WTC11 (cell line): Measurements from ENCODE around the gene MIAT. TPM values are rescaled to one million over a fixed set of nuclear protein-coding genes. Genes with fewer than 3 reads are reported as not detected.

Experiments
- ATAC-seq: fragments of 200-7000 bp; cut with Tn5 transposase; 2 replicates; pipeline ENCODE4 v1.10.0; 2021; ENCODE audit warnings: mild to moderate bottlenecking, moderate library complexity
- CTCF ChIA-PET: fragments of 300-600 bp; sonication (Branson Sonifier 250); formaldehyde crosslinking; loops from one replicate; lab custom pipeline; 2021; ENCODE audit warnings: antibody characterized with exemption; lab: Charles Lee
- POLR2A ChIA-PET: fragments of 350-600 bp; sonication (Branson Sonifier 250); formaldehyde crosslinking; loops from one replicate; lab custom pipeline; 2021; ENCODE audit warnings: antibody characterized with exemption; lab: Charles Lee
- DNase-seq: peaks from one replicate; pipeline ENCODE4 v3.0.0; 2021; ENCODE audit warnings: low spot score
- H3K27ac Mint-ChIP-seq: 2 replicates; pipeline ENCODE4 v1.8.0; 2021; ENCODE audit warnings: mixed read lengths
- H3K27me3 Mint-ChIP-seq: 2 replicates; pipeline ENCODE4 v1.8.0; 2021; ENCODE audit warnings: low read depth, mild to moderate bottlenecking, moderate library complexity, mixed read lengths
- H3K36me3 Mint-ChIP-seq: 2 replicates; pipeline ENCODE4 v1.8.0; 2021; ENCODE audit warnings: mixed read lengths
- H3K4me1 Mint-ChIP-seq: 2 replicates; pipeline ENCODE4 v1.8.0; 2022; ENCODE audit warnings: mixed read lengths
- H3K4me3 Mint-ChIP-seq: 2 replicates; pipeline ENCODE4 v1.8.0; 2021; ENCODE audit warnings: mild to moderate bottlenecking, moderate library complexity, mixed read lengths
- H3K9me3 Mint-ChIP-seq: 2 replicates; pipeline ENCODE4 v1.8.0; 2021; ENCODE audit warnings: mixed read lengths
- ARID4B ChIP-seq: sonication (generic); formaldehyde crosslinking; IDR thresholded peaks from 2 replicates; pipeline ENCODE4 v1.8.0; 2023; ENCODE audit warnings: missing genetic modification reagents, mild to moderate bottlenecking, borderline replicate concordance
- CBFB ChIP-seq: sonication (generic); formaldehyde crosslinking; IDR thresholded peaks from 2 replicates; pipeline ENCODE4 v1.8.1; 2022; ENCODE audit warnings: mild to moderate bottlenecking, low read depth, missing genetic modification reagents
- CREM ChIP-seq: sonication (generic); formaldehyde crosslinking; IDR thresholded peaks from 2 replicates; pipeline ENCODE4 v1.8.1; 2022; ENCODE audit warnings: mild to moderate bottlenecking, missing genetic modification reagents, moderate library complexity
- ETV6 ChIP-seq: sonication (generic); formaldehyde crosslinking; IDR thresholded peaks from 2 replicates; pipeline ENCODE4 v1.8.1; 2022; ENCODE audit warnings: mild to moderate bottlenecking, missing genetic modification reagents
- FOXK1 ChIP-seq: sonication (generic); formaldehyde crosslinking; IDR thresholded peaks from 2 replicates; pipeline ENCODE4 v1.8.0; 2022; ENCODE audit warnings: mild to moderate bottlenecking, moderate library complexity, missing genetic modification reagents
- FOXP1 ChIP-seq: sonication (generic); formaldehyde crosslinking; IDR thresholded peaks from 2 replicates; pipeline ENCODE4 v1.8.0; 2022; ENCODE audit warnings: missing genetic modification reagents, mild to moderate bottlenecking, moderate library complexity, borderline replicate concordance
- FOXP4 ChIP-seq: sonication (generic); formaldehyde crosslinking; IDR thresholded peaks from 2 replicates; pipeline ENCODE4 v1.8.0; 2022; ENCODE audit warnings: mild to moderate bottlenecking, missing genetic modification reagents
- HMGA2 ChIP-seq: fragments of 250-450 bp; sonication (Bioruptor Pico); IDR thresholded peaks from 2 replicates; pipeline ENCODE4 v1.4.0; 2021; ENCODE audit warnings: mild to moderate bottlenecking, moderate library complexity
- JAZF1 ChIP-seq: fragments of 250-450 bp; sonication (Bioruptor Pico); IDR thresholded peaks from 2 replicates; pipeline ENCODE4 v1.9.0; 2021; ENCODE audit warnings: moderate library complexity, mild to moderate bottlenecking, inconsistent platforms
- NFATC4 ChIP-seq: fragments of 250-450 bp; sonication (Bioruptor Pico); IDR thresholded peaks from 2 replicates; pipeline ENCODE4 v1.9.0; 2021; ENCODE audit warnings: mild to moderate bottlenecking
- PREB ChIP-seq: sonication (generic); formaldehyde crosslinking; IDR thresholded peaks from 2 replicates; pipeline ENCODE4 v1.8.1; 2022; ENCODE audit warnings: mild to moderate bottlenecking, missing genetic modification reagents, moderate library complexity, borderline replicate concordance
- PRRX2 ChIP-seq: fragments of 250-450 bp; sonication (Bioruptor Pico); IDR thresholded peaks from 2 replicates; pipeline ENCODE4 v1.8.0; 2021; ENCODE audit warnings: mild to moderate bottlenecking
- RELA ChIP-seq: sonication (generic); formaldehyde crosslinking; IDR thresholded peaks from 2 replicates; pipeline ENCODE4 v1.8.1; 2022; ENCODE audit warnings: missing genetic modification reagents, mild to moderate bottlenecking, borderline replicate concordance
- SMAD3 ChIP-seq: sonication (generic); formaldehyde crosslinking; IDR thresholded peaks from 2 replicates; pipeline ENCODE4 v1.8.0; 2022; ENCODE audit warnings: missing genetic modification reagents, mild to moderate bottlenecking, borderline replicate concordance
- SP1 ChIP-seq: sonication (generic); formaldehyde crosslinking; conservative IDR thresholded peaks from 2 replicates; pipeline ENCODE4 v1.8.1; 2022; ENCODE audit warnings: missing genetic modification reagents
- TCF7 ChIP-seq: sonication (generic); formaldehyde crosslinking; IDR thresholded peaks from 2 replicates; pipeline ENCODE4 v1.8.0; 2022; ENCODE audit warnings: mild to moderate bottlenecking, low read depth, missing genetic modification reagents, moderate library complexity
- TEAD1 ChIP-seq: sonication (generic); formaldehyde crosslinking; IDR thresholded peaks from 2 replicates; pipeline ENCODE4 v1.8.0; 2022; ENCODE audit warnings: mild to moderate bottlenecking, missing genetic modification reagents
- ZNF232 ChIP-seq: sonication (generic); formaldehyde crosslinking; IDR thresholded peaks from 2 replicates; pipeline ENCODE4 v1.8.0; 2022; ENCODE audit warnings: mild to moderate bottlenecking, missing genetic modification reagents
- ZNF263 ChIP-seq: sonication (generic); formaldehyde crosslinking; IDR thresholded peaks from 2 replicates; pipeline ENCODE4 v1.8.1; 2022; ENCODE audit warnings: low read depth, mild to moderate bottlenecking, moderate library complexity, missing genetic modification reagents
- total RNA-seq: library from RNA; stranded (reverse); gene quantifications from 3 replicates; pipeline ENCODE4 v1.2.3, GENCODE V29; 2021
- TF ChIP-seq, protein P1 (sequence below): sonication (generic); formaldehyde crosslinking; IDR thresholded peaks from 2 replicates; pipeline ENCODE4 v1.8.1; 2023; ENCODE audit warnings: mild to moderate bottlenecking, missing genetic modification reagents, moderate library complexity

MIAT gene
- total RNA-seq, 1 experiment from 2014 or later: 50.7 TPM

DNA sequence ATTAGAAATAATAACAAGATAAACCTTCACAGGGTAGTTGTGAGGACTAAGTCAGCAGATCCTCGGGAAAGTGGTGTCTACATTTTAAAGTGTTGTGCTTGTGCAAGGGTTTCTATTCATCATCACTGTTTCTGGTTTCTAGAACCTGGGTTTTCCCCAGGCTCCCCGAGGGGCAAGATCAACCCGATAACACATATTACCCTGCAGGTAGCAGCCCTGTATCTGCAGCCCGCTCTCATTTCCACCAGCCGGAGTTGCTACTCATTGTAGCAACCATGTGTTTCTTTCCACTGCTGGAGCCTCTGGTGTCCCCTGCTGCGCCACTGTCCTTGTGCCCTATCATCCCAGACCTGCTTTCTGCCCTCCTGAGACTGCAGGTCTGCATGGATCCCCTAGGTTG is 67.0 kb downstream of the MIAT start:
- ATAC-seq: no peak
- peaks cover 7% of the 10 kb centered on the region for H3K36me3 Mint-ChIP-seq
- CTCF ChIA-PET: no interaction called here
- H3K4me3 Mint-ChIP-seq: no peak overlapping the region
- H3K4me1 Mint-ChIP-seq: no peaks in the 10 kb centered on the region
- H3K9me3 Mint-ChIP-seq: peaks cover 8% of the 10 kb centered on the region
- DNase-seq: no peak
- POLR2A ChIA-PET: no interaction called here
- TF ChIP-seq PREB (CRISPR knock-in tag) (no peak), SP1 (no peak)
- no peak overlapping the region for H3K27ac Mint-ChIP-seq
- no peaks in the 10 kb centered on the region; the same call in 1 of the 2 replicates for H3K27me3 Mint-ChIP-seq

GRCh38 chr22:26725012-26725676 is 67.8 kb downstream of the MIAT start:
- Mint-ChIP-seq H3K27ac (no peak overlapping the region), H3K36me3 (peaks cover 7% of the 10 kb centered on the region), H3K4me3 (no peak overlapping the region), H3K4me1 (no peaks in the 10 kb centered on the region), H3K9me3 (peaks cover 11% of the 10 kb centered on the region), H3K27me3 (no peaks in the 10 kb centered on the region; the same call in 1 of the 2 replicates)
- ATAC-seq (no peak), DNase-seq (no peak)
- ChIA-PET CTCF (no interaction called here), POLR2A (no interaction called here)
- TF ChIP-seq FOXP4: no peak
- TF ChIP-seq NFATC4: no peak
- TF ChIP-seq SP1: no peak
- TF ChIP-seq ZNF263 (CRISPR knock-in tag): no peak
- TF ChIP-seq CREM (CRISPR knock-in tag): no peak
- TF ChIP-seq ZNF232: no peak
- TF ChIP-seq, protein P1, sequence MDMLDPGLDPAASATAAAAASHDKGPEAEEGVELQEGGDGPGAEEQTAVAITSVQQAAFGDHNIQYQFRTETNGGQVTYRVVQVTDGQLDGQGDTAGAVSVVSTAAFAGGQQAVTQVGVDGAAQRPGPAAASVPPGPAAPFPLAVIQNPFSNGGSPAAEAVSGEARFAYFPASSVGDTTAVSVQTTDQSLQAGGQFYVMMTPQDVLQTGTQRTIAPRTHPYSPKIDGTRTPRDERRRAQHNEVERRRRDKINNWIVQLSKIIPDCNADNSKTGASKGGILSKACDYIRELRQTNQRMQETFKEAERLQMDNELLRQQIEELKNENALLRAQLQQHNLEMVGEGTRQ: no peak
- no peak for TF ChIP-seq PRRX2 (CRISPR knock-in tag)
- TF ChIP-seq SMAD3: no peak
- no peak for TF ChIP-seq CBFB
- no peak for TF ChIP-seq ARID4B (CRISPR knock-in tag)
- TF ChIP-seq RELA (CRISPR knock-in tag): no peak
- TF ChIP-seq TEAD1 (CRISPR knock-in tag): no peak
- TF ChIP-seq FOXP1 (CRISPR knock-in tag): no peak
- no peak for TF ChIP-seq ETV6 (CRISPR knock-in tag)
- TF ChIP-seq JAZF1 (CRISPR knock-in tag): no peak
- no peak for TF ChIP-seq TCF7 (CRISPR knock-in tag)
- no peak for TF ChIP-seq HMGA2 (CRISPR knock-in tag)
- TF ChIP-seq FOXK1: no peak

Other genes starting within 250 kb of the MIAT start
- gene ASPHD2, start 228.3 kb upstream of the MIAT start, total RNA-seq: 7.1 to 8.1 TPM (median 8.0 TPM) in 3 replicates
- 41.1 to 48.1 TPM (median 42.7 TPM) in 3 replicates for gene HPS4, start 173.8 kb upstream of the MIAT start, total RNA-seq
- 20.0 to 25.1 TPM (median 22.9 TPM) in 3 replicates for gene SRRD, start 173.7 kb upstream of the MIAT start, total RNA-seq
- 24.6 to 26.9 TPM (median 25.7 TPM) in 3 replicates for gene TFIP11, start 145.1 kb upstream of the MIAT start, total RNA-seq
- gene TPST2, start 67.5 kb upstream of the MIAT start, total RNA-seq: 57.6 to 84.2 TPM (median 75.0 TPM) in 3 replicates
- 4.0 to 5.1 TPM (median 4.6 TPM) in 3 replicates for gene CRYBB1, start 39.6 kb upstream of the MIAT start, total RNA-seq
- gene CRYBA4, start 35.6 kb upstream of the MIAT start, total RNA-seq: 0.53 to 1.1 TPM (median 0.81 TPM) in 3 replicates